B cell (primary cell): ENCODE data around the gene STOML1. TPM values are rescaled to one million over a fixed set of nuclear protein-coding genes. Genes with fewer than 3 reads are reported as not detected.

Source experiments
- ATAC-seq: fragments of 200-7000 bp; cut with Tn5 transposase; one replicate; pipeline ENCODE4 v1.10.0; 2021; ENCODE audit warnings: low read depth, mild to moderate bottlenecking, moderate number of reproducible peaks, moderate library complexity
- CTCF ChIA-PET: fragments of 350-600 bp; sonication (Branson Sonifier 250); formaldehyde crosslinking; loops from one replicate; lab custom pipeline; 2021; ENCODE audit warnings: antibody characterized with exemption, inconsistent platforms; lab: Charles Lee
- POLR2A ChIA-PET: fragments of 350-600 bp; sonication (Branson Sonifier 250); formaldehyde crosslinking; loops from one replicate; lab custom pipeline; 2021; ENCODE audit warnings: antibody characterized with exemption; lab: Charles Lee
- DNase-seq: peaks from one replicate; pipeline ENCODE4 v3.0.0; 2013
- H2AFZ ChIP-seq: 2 replicates; pipeline ENCODE4 v1.6.1; 2012; ENCODE audit warnings: mild to moderate bottlenecking, low read depth, low read length; ENCODE audit not compliant: insufficient read depth, poor library complexity, severe bottlenecking
- H3K27ac ChIP-seq, 2 donors: 1 replicate in 1 of 2; 2 replicates in 1 of 2; pipeline ENCODE4 v1.5.1; 2012 to 2013; ENCODE audit warnings: low read length in 2 of 2, mild to moderate bottlenecking in 2 of 2, moderate library complexity in 1 of 2
- H3K27me3 ChIP-seq, 4 experiments: fragments of 200-600 bp in 1 of 4; sonication (generic) in 1 of 4; replicated peaks in 1 of 4; 1 replicate in 2 of 4; 2 replicates in 2 of 4; pipeline versions ENCODE4 v1.6.1 to v1.7.0; 2013 to 2016; ENCODE audit warnings: low read length in 3 of 4, mild to moderate bottlenecking in 2 of 4, mixed read lengths in 1 of 4, moderate library complexity in 1 of 4; ENCODE audit not compliant: insufficient read depth in 4 of 4, control insufficient read depth in 3 of 4; ENCODE audit errors: control extremely low read depth in 1 of 4
- H3K36me3 ChIP-seq, 2 experiments: replicated peaks in 1 of 2; 1 replicate in 1 of 2; 2 replicates in 1 of 2; pipeline versions ENCODE4 v1.6.1 to v1.7.1; 2013; ENCODE audit warnings: low read length in 1 of 2; ENCODE audit not compliant: insufficient read depth in 2 of 2, control insufficient read depth in 1 of 2; ENCODE audit errors: control extremely low read depth in 1 of 2, extremely low read depth in 1 of 2
- H3K4me1 ChIP-seq, 2 donors: fragments of 200-600 bp in 1 of 2; sonication (generic) in 1 of 2; 1 replicate in 1 of 2; 2 replicates in 1 of 2; pipeline versions ENCODE4 v1.5.1 to v1.6.1; 2013 to 2017; ENCODE audit warnings: low read length in 2 of 2; ENCODE audit not compliant: control insufficient read depth in 2 of 2, insufficient read depth in 2 of 2
- H3K4me2 ChIP-seq: replicated peaks from 2 replicates; pipeline ENCODE3; 2012; ENCODE audit warnings: mild to moderate bottlenecking, low read depth, low read length; ENCODE audit not compliant: poor library complexity, severe bottlenecking
- H3K4me3 ChIP-seq, 5 experiments: fragments of 200-600 bp in 1 of 5; sonication (generic) in 1 of 5; 1 replicate in 3 of 5; 2 replicates in 2 of 5; pipeline versions ENCODE4 v1.5.1 to v1.7.0; 2011 to 2016; ENCODE audit warnings: low read length in 4 of 5, mild to moderate bottlenecking in 4 of 5, low read depth in 2 of 5, control low read depth in 1 of 5, moderate library complexity in 1 of 5; ENCODE audit not compliant: insufficient read depth in 1 of 5; ENCODE audit errors: control extremely low read depth in 1 of 5, extremely low read depth in 1 of 5
- H3K79me2 ChIP-seq: fragments of 200-600 bp; sonication (generic); one replicate; pipeline ENCODE4 v1.6.0; 2016; ENCODE audit warnings: low read length; ENCODE audit not compliant: control insufficient read depth, insufficient read depth
- H3K9ac ChIP-seq: fragments of 200-600 bp; sonication (generic); 2 replicates; pipeline ENCODE4 v1.6.1; 2017; ENCODE audit warnings: mild to moderate bottlenecking, low read length, moderate library complexity
- H3K9me3 ChIP-seq, 3 donors: one replicate each; pipeline versions ENCODE4 v1.6.1 to v1.7.1; 2013; ENCODE audit warnings: low read length in 2 of 3; ENCODE audit not compliant: control insufficient read depth in 2 of 3, insufficient read depth in 1 of 3; ENCODE audit errors: control extremely low read depth in 1 of 3
- H4K20me1 ChIP-seq: 2 replicates; pipeline ENCODE4 v1.6.0; 2012; ENCODE audit warnings: mild to moderate bottlenecking, low read length; ENCODE audit not compliant: insufficient read depth, control insufficient read depth, poor library complexity, severe bottlenecking
- H3K27ac Mint-ChIP-seq: one replicate; pipeline ENCODE4 v1.8.0; 2021; ENCODE audit warnings: mixed read lengths
- H3K27me3 Mint-ChIP-seq: one replicate; pipeline ENCODE4 v1.8.0; 2021; ENCODE audit warnings: mixed read lengths
- H3K4me1 Mint-ChIP-seq: one replicate; pipeline ENCODE4 v1.8.0; 2021; ENCODE audit warnings: mixed read lengths
- H3K4me3 Mint-ChIP-seq: one replicate; pipeline ENCODE4 v1.8.0; 2021; ENCODE audit warnings: mixed read lengths
- H3K9me3 Mint-ChIP-seq: one replicate; pipeline ENCODE4 v1.8.0; 2022; ENCODE audit warnings: mixed read lengths; ENCODE audit not compliant: insufficient read depth
- CTCF ChIP-seq: fragments of 200-600 bp; IDR thresholded peaks from one replicate; pipeline ENCODE4 v1.8.0; 2022; ENCODE audit warnings: antibody characterized with exemption, mild to moderate bottlenecking
- EZH2 ChIP-seq: IDR thresholded peaks from 2 replicates; pipeline ENCODE4 v1.6.1; 2012; ENCODE audit warnings: borderline replicate concordance, low read depth, mild to moderate bottlenecking, moderate library complexity, low read length; ENCODE audit not compliant: insufficient read depth, poor library complexity, severe bottlenecking
- WGBS: methylation state at CpG from one replicate; pipeline ENCODE4 v1.1.5; 2013; ENCODE audit warnings: missing lambda C conversion rate; ENCODE audit not compliant: insufficient coverage; 5-methylcytosine and 5-hydroxymethylcytosine counted together
- intact Hi-C: fragments of 100-400 bp; cut with micrococcal nuclease; formaldehyde crosslinking; loops from one replicate; pipeline ENCODE4 v1.10.0; 2022
- polyA plus RNA-seq: library from polyadenylated mRNA; depleted of rRNA; stranded (reverse); fragments of >200 nt; gene quantifications from 2 replicates; pipeline ENCODE4 v1.2.3, GENCODE V29; 2012
- total RNA-seq, 2 donors: library from RNA; stranded (reverse); fragments of 120-200 nt in 1 of 2; gene quantifications; 1 replicate in 1 of 2; 2 replicates in 1 of 2; pipeline versions ENCODE4 v1.2.3 to v1.2.4, GENCODE V29; 2013 to 2022

The STOML1 gene
- total and polyA plus RNA-seq, 2 donors (not counting 1 experiment from before 2014, with no cell fraction given) = 6.2 to 11.3 TPM

- Mint-ChIP-seq H3K4me3 (no peak overlapping the region), H3K27me3 (peaks cover 23% of the 10 kb centered on the region), H3K4me1 (peaks cover 2% of the 10 kb centered on the region), H3K27ac (no peak overlapping the region), H3K9me3 (no peaks in the 10 kb centered on the region)
- Histone ChIP-seq H3K79me2 (no peaks in the 10 kb centered on the region), H3K9me3 (no peaks in the 10 kb centered on the region), H3K4me1 (no peaks in the 10 kb centered on the region), H4K20me1 (no peaks in the 10 kb centered on the region), H3K9ac (no peak overlapping the region), H2AFZ (no peak overlapping the region), H3K36me3 (no peaks in the 10 kb centered on the region), H3K4me3 (no peak overlapping the region), H3K27me3 (peaks cover 0 to 17% (median 0%) of the 10 kb centered on the region in 4 experiments), H3K4me2 (no peak overlapping the region), H3K27ac (no peak overlapping the region)
- ChIA-PET POLR2A (no interaction called here), CTCF (interaction anchor here (1.2 to 1.6 kb wide), 3 partner anchors 10 to 29 kb away, joined by 3 to 4 read pairs (median 3); no protein-coding TSS in a partner anchor)
- DNase-seq = no peak
- TF ChIP-seq EZH2 = no peak
- no peak for TF ChIP-seq CTCF
- ATAC-seq = no peak
- intact Hi-C loops = no loop called here
- 54% methylated on average over 12 of the region's 12 CpGs for WGBS
Measured at GRCh38 chr15:73936588-73937290, 55.4 kb downstream of the STOML1 start.

GRCh38 chr15:73936181-73936580 is 55.9 kb downstream of the STOML1 start:
- Mint-ChIP-seq H3K9me3 (no peaks in the 10 kb centered on the region), H3K4me3 (no peak overlapping the region), H3K27me3 (peaks cover 24% of the 10 kb centered on the region), H3K4me1 (no peaks in the 10 kb centered on the region), H3K27ac (no peak overlapping the region)
- Histone ChIP-seq H4K20me1 (no peaks in the 10 kb centered on the region), H2AFZ (no peak overlapping the region), H3K4me2 (no peak overlapping the region), H3K4me3 (no peak overlapping the region), H3K27me3 (peaks cover 0 to 23% (median 0%) of the 10 kb centered on the region in 4 experiments), H3K27ac (no peak overlapping the region), H3K9me3 (no peaks in the 10 kb centered on the region), H3K9ac (no peak overlapping the region), H3K4me1 (no peaks in the 10 kb centered on the region), H3K36me3 (no peaks in the 10 kb centered on the region), H3K79me2 (no peaks in the 10 kb centered on the region)
- DNase-seq = no peak
- intact Hi-C loops = no loop called here
- 71% methylated on average over 5 of the region's 5 CpGs for WGBS
- TF ChIP-seq CTCF (no peak), EZH2 (no peak)
- ChIA-PET POLR2A (no interaction called here), CTCF (interaction anchor here (1.2 to 1.6 kb wide), 3 partner anchors 9 to 29 kb away, joined by 3 to 4 read pairs (median 3); no protein-coding TSS in a partner anchor)
- no peak for ATAC-seq
